Kidney (tissue), 14 donors: Measurements from ENCODE around the gene MYCBP2. TPM values are rescaled to one million over a fixed set of nuclear protein-coding genes. Genes with fewer than 3 reads are reported as not detected.

Experiments used
- DNase-seq, 5 donors: peaks; one replicate each; pipeline ENCODE4 v3.0.0-alpha.2; 2013 to 2020
- FAIRE-seq: peaks from 2 replicates; lab custom pipeline; 2012; peaks lifted over from hg19 to GRCh38; lab: Jason Lieb, UNC
- H3K27ac ChIP-seq, 2 donors: one replicate each; pipeline ENCODE4 v1.7.0; 2013; ENCODE audit warnings: low read depth in 2 of 2, low read length in 2 of 2, inconsistent platforms in 1 of 2
- H3K27me3 ChIP-seq: one replicate; pipeline ENCODE4 v1.7.1; 2013; ENCODE audit warnings: low read length, inconsistent platforms; ENCODE audit not compliant: control insufficient read depth, insufficient read depth
- H3K36me3 ChIP-seq, 3 donors: one replicate each; pipeline versions ENCODE4 v1.7.0 to v1.7.1; 2013; ENCODE audit warnings: low read length in 3 of 3, control low read depth in 1 of 3, inconsistent platforms in 1 of 3; ENCODE audit not compliant: insufficient read depth in 3 of 3, control insufficient read depth in 2 of 3
- H3K4me1 ChIP-seq, 3 donors: one replicate each; pipeline versions ENCODE4 v1.7.0 to v1.7.1; 2013; ENCODE audit warnings: low read length in 3 of 3, inconsistent platforms in 1 of 3, low read depth in 1 of 3; ENCODE audit not compliant: control insufficient read depth in 2 of 3, insufficient read depth in 2 of 3
- H3K4me3 ChIP-seq, 3 donors: one replicate each; pipeline versions ENCODE4 v1.7.0 to v1.8.1; 2013; ENCODE audit warnings: low read length in 3 of 3, control low read depth in 1 of 3, inconsistent platforms in 1 of 3
- H3K9ac ChIP-seq, 3 donors: one replicate each; pipeline versions ENCODE4 v1.7.0 to v1.7.1; 2013; ENCODE audit warnings: low read length in 3 of 3, control low read depth in 1 of 3, inconsistent platforms in 1 of 3
- H3K9me3 ChIP-seq, 3 donors: one replicate each; pipeline versions ENCODE4 v1.7.0 to v1.7.1; 2013; ENCODE audit warnings: low read length in 3 of 3, control low read depth in 1 of 3, inconsistent platforms in 1 of 3; ENCODE audit not compliant: control insufficient read depth in 2 of 3, insufficient read depth in 1 of 3
- CTCF ChIP-seq: IDR thresholded peaks from 3 replicates; pipeline ENCODE4 v1.5.1; 2012; ENCODE audit warnings: mild to moderate bottlenecking, moderate library complexity, borderline replicate concordance; ENCODE audit not compliant: insufficient read depth; ENCODE audit errors: extremely low read depth
- intact Hi-C: fragments of 100-400 bp; cut with DNase I; formaldehyde crosslinking; loops from one replicate; pipeline ENCODE4 v1.11.1; 2022
- polyA plus RNA-seq: library from polyadenylated mRNA; stranded (reverse); fragments of 350-450 nt; fragmentation: Illumina TruSeq; extraction: RNeasy Lipid Tissue Mini Kit (QIAGEN cat#74804); gene quantifications from one replicate; pipeline ENCODE4 v1.2.3, GENCODE V29; 2014; ENCODE audit warnings: low read depth, low replicate concordance; ENCODE audit not compliant: insufficient read depth
- total RNA-seq: library from RNA; stranded (reverse); fragmentation: NEBNext Ultra II Directional; extraction: Animal tissue kit (Norgen Biotek cat#: 25700); gene quantifications from one replicate; pipeline ENCODE4 v1.2.1, GENCODE V29; 2021
- donor health status: control.
- donor health status: control.
- donor health status: control.
- donor health status: control.
- donor health status: control.
- donor health status: DM: yes; HTN: yes; CAD: no.
- donor health status: Normal renal cell carcinoma (clear cell type).

MYCBP2 gene
- total and polyA plus RNA-seq, 2 donors from 2014 or later = 14.5 to 96.4 TPM

GRCh38 chr13:77374339-77374738, 47.4 kb upstream of the MYCBP2 start:
- Histone ChIP-seq H3K9me3 (no peaks in the 10 kb centered on the region), H3K4me3 (no peak overlapping the region), H3K27me3 (no peaks in the 10 kb centered on the region), H3K9ac (no peak overlapping the region), H3K27ac (no peak overlapping the region), H3K4me1 (no peaks in the 10 kb centered on the region), H3K36me3 (no peaks in the 10 kb centered on the region)
- intact Hi-C loops = no loop called here
- FAIRE-seq = no peak
- TF ChIP-seq CTCF = no peak
- DNase-seq = no peak

- no peaks in the 10 kb centered on the region for H3K9me3 ChIP-seq
- no peak for TF ChIP-seq CTCF
- DNase-seq (no peak), FAIRE-seq (no peak)
- H3K36me3 ChIP-seq = no peaks in the 10 kb centered on the region
- H3K9ac ChIP-seq = no peak overlapping the region
- H3K4me1 ChIP-seq = no peaks in the 10 kb centered on the region
- intact Hi-C loops = no loop called here
- H3K4me3 ChIP-seq = no peak overlapping the region
- H3K27ac ChIP-seq = no peak overlapping the region
- H3K27me3 ChIP-seq = no peaks in the 10 kb centered on the region
These were observed 46.6 kb upstream of the MYCBP2 start for GRCh38 chr13:77373502-77373901.

GRCh38 chr13:77372275-77372674, 45.4 kb upstream of the MYCBP2 start:
- no peaks in the 10 kb centered on the region for H3K4me1 ChIP-seq
- DNase-seq = peak in 1 of 5 donors; percentile 6
- no peaks in the 10 kb centered on the region for H3K36me3 ChIP-seq
- no peak overlapping the region for H3K9ac ChIP-seq
- intact Hi-C loops = no loop called here
- no peak overlapping the region for H3K27ac ChIP-seq
- H3K4me3 ChIP-seq = no peak overlapping the region
- H3K9me3 ChIP-seq = no peaks in the 10 kb centered on the region
- no peaks in the 10 kb centered on the region for H3K27me3 ChIP-seq
- no peak for TF ChIP-seq CTCF
- no peak for FAIRE-seq

GRCh38 chr13:77370888-77371287, 44.0 kb upstream of the MYCBP2 start:
- Histone ChIP-seq H3K9me3 (no peaks in the 10 kb centered on the region), H3K27ac (no peak overlapping the region), H3K36me3 (no peaks in the 10 kb centered on the region), H3K27me3 (no peaks in the 10 kb centered on the region), H3K4me3 (no peak overlapping the region), H3K9ac (no peak overlapping the region), H3K4me1 (no peaks in the 10 kb centered on the region)
- intact Hi-C loops = no loop called here
- no peak for FAIRE-seq
- TF ChIP-seq CTCF = no peak
- DNase-seq = no peak
